Liver (tissue), 3 donors: ENCODE data around the gene MTX1.

ENCODE experiments used
- CTCF ChIP-seq: fragments of 150-350 bp; IDR thresholded peaks from 2 replicates; pipeline ENCODE4 v1.5.1; 2017; ENCODE audit warnings: improper control_type of control experiment, low read depth, low read length; ENCODE audit not compliant: missing input control
- GABPA ChIP-seq, 2 donors: IDR thresholded peaks in 1 of 2; conservative IDR thresholded peaks in 1 of 2; 2 replicates each; pipeline ENCODE4 v1.6.1; 2016; ENCODE audit warnings: antibody characterized with exemption in 2 of 2, mild to moderate bottlenecking in 1 of 2, moderate library complexity in 1 of 2
- JUND ChIP-seq, 2 donors: IDR thresholded peaks; 2 replicates each; pipeline ENCODE4 v1.6.1; 2016; ENCODE audit warnings: antibody characterized with exemption in 2 of 2
- RAD21 ChIP-seq, 2 donors: IDR thresholded peaks; 2 replicates each; pipeline ENCODE4 v1.6.1; 2016; ENCODE audit warnings: antibody characterized with exemption in 2 of 2, mild to moderate bottlenecking in 2 of 2
- TAF1 ChIP-seq: conservative IDR thresholded peaks from 2 replicates; pipeline ENCODE4 v1.6.1; 2016; ENCODE audit warnings: antibody characterized with exemption, mild to moderate bottlenecking
- YY1 ChIP-seq: IDR thresholded peaks from 2 replicates; pipeline ENCODE4 v1.6.1; 2016; ENCODE audit warnings: antibody characterized with exemption, mild to moderate bottlenecking
- TF ChIP-seq, protein P1 (sequence below): IDR thresholded peaks from 2 replicates; pipeline ENCODE4 v1.6.1; 2016; ENCODE audit warnings: antibody characterized with exemption
- TF ChIP-seq, protein P2 (sequence below): IDR thresholded peaks from 2 replicates; pipeline ENCODE4 v1.6.1; 2016; ENCODE audit warnings: antibody characterized with exemption
- TF ChIP-seq, protein P3 (sequence below): IDR thresholded peaks from 2 replicates; pipeline ENCODE4 v1.6.1; 2016; ENCODE audit warnings: antibody characterized with exemption
- TF ChIP-seq, protein P4 (sequence below): IDR thresholded peaks from 2 replicates; pipeline ENCODE4 v1.6.1; 2016; ENCODE audit warnings: antibody characterized with exemption, mild to moderate bottlenecking
- donor health status: healthy.
- donor health status: healthy.

DNA sequence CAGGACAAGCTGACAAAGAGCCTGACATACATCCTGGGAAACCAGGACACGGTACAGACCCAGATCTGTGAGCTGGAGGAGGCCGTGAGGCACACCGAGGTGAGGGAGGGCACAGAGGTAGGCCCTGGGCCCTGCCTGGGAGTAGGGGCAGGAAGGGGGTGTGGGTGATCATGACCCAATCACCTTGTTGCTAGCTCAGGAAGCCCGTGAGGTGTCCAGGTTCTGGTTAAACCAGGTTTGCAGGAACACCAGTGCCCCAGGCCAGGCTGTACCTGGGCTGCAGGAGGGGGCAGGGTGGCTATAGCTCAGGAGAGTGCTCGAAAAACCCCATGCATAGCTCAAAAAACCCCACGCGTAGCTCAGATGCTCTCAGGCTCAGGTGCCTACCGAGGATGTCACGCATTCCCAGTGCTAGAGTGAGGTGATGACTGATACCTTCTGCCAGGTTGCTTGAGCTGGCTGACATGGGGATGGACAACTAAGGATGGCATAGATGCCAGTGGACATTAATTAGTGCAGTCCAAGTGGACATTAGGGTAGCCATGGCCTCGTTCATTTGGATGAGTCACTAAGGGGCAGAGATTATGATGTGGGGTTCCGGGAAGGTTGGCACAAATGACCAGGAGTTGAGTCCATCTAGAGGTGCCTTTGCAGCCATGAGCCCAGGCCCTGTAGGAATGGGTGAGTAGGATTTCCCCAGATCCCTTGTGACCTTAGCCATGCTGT is 31.1 kb upstream of the MTX1 start:
- no peak for TF ChIP-seq CTCF
- TF ChIP-seq, protein P1, sequence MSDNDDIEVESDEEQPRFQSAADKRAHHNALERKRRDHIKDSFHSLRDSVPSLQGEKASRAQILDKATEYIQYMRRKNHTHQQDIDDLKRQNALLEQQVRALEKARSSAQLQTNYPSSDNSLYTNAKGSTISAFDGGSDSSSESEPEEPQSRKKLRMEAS, result no peak
- TF ChIP-seq, protein P2, sequence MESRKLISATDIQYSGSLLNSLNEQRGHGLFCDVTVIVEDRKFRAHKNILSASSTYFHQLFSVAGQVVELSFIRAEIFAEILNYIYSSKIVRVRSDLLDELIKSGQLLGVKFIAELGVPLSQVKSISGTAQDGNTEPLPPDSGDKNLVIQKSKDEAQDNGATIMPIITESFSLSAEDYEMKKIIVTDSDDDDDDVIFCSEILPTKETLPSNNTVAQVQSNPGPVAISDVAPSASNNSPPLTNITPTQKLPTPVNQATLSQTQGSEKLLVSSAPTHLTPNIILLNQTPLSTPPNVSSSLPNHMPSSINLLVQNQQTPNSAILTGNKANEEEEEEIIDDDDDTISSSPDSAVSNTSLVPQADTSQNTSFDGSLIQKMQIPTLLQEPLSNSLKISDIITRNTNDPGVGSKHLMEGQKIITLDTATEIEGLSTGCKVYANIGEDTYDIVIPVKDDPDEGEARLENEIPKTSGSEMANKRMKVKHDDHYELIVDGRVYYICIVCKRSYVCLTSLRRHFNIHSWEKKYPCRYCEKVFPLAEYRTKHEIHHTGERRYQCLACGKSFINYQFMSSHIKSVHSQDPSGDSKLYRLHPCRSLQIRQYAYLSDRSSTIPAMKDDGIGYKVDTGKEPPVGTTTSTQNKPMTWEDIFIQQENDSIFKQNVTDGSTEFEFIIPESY, result no peak
- TF ChIP-seq RAD21 (IDR thresholded peaks at IDR 0.05), result no peak
- no peak for TF ChIP-seq JUND (IDR thresholded peaks at IDR 0.05)
- TF ChIP-seq, protein P3, sequence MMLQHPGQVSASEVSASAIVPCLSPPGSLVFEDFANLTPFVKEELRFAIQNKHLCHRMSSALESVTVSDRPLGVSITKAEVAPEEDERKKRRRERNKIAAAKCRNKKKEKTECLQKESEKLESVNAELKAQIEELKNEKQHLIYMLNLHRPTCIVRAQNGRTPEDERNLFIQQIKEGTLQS, result no peak
- TF ChIP-seq GABPA (IDR thresholded peaks at IDR 0.05 in 1 of 2, conservative IDR thresholded peaks at IDR 0.05 in 1 of 2), result no peak
- no peak for TF ChIP-seq TAF1
- no peak for TF ChIP-seq YY1
- TF ChIP-seq, protein P4, sequence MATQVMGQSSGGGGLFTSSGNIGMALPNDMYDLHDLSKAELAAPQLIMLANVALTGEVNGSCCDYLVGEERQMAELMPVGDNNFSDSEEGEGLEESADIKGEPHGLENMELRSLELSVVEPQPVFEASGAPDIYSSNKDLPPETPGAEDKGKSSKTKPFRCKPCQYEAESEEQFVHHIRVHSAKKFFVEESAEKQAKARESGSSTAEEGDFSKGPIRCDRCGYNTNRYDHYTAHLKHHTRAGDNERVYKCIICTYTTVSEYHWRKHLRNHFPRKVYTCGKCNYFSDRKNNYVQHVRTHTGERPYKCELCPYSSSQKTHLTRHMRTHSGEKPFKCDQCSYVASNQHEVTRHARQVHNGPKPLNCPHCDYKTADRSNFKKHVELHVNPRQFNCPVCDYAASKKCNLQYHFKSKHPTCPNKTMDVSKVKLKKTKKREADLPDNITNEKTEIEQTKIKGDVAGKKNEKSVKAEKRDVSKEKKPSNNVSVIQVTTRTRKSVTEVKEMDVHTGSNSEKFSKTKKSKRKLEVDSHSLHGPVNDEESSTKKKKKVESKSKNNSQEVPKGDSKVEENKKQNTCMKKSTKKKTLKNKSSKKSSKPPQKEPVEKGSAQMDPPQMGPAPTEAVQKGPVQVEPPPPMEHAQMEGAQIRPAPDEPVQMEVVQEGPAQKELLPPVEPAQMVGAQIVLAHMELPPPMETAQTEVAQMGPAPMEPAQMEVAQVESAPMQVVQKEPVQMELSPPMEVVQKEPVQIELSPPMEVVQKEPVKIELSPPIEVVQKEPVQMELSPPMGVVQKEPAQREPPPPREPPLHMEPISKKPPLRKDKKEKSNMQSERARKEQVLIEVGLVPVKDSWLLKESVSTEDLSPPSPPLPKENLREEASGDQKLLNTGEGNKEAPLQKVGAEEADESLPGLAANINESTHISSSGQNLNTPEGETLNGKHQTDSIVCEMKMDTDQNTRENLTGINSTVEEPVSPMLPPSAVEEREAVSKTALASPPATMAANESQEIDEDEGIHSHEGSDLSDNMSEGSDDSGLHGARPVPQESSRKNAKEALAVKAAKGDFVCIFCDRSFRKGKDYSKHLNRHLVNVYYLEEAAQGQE, result no peak
